Ascending aorta (tissue), 2 donors: ENCODE measurements around the gene LAMTOR5. TPM values are rescaled to one million over a fixed set of nuclear protein-coding genes. Genes with fewer than 3 reads are reported as not detected.

Experiments
- DNase-seq, 2 donors: peaks; one replicate each; pipeline ENCODE4 v3.0.0-alpha.2; 2019; ENCODE audit warnings: low spot score in 2 of 2
- H3K27ac ChIP-seq, 2 donors: fragments of 200-600 bp; sonication (generic); one replicate each; pipeline ENCODE4 v1.5.1; 2016 to 2017; ENCODE audit warnings: mild to moderate bottlenecking in 1 of 2
- H3K27me3 ChIP-seq: fragments of 200-600 bp; sonication (generic); one replicate; pipeline ENCODE4 v1.5.1; 2017
- H3K36me3 ChIP-seq, 2 donors: fragments of 200-600 bp; sonication (generic); one replicate each; pipeline ENCODE4 v1.5.1; 2016
- H3K4me1 ChIP-seq, 2 donors: fragments of 200-600 bp; sonication (generic); one replicate each; pipeline ENCODE4 v1.5.1; 2016 to 2017; ENCODE audit warnings: mild to moderate bottlenecking in 1 of 2
- H3K4me3 ChIP-seq, 2 donors: fragments of 200-600 bp; sonication (generic); one replicate each; pipeline ENCODE4 v1.5.1; 2016 to 2017; ENCODE audit warnings: mild to moderate bottlenecking in 1 of 2
- H3K9me3 ChIP-seq, 2 donors: fragments of 200-600 bp; sonication (generic); one replicate each; pipeline ENCODE4 v1.5.1; 2016
- intact Hi-C: fragments of 100-400 bp; cut with DNase I; formaldehyde crosslinking; loops from one replicate; pipeline ENCODE4 v1.15.1; 2023
- total RNA-seq: library from RNA; depleted of rRNA; stranded (reverse); fragments of >200 nt; gene quantifications from one replicate; pipeline ENCODE4 v1.1.0, GENCODE V29; 2016
- TF ChIP-seq, protein P1 (sequence below), 3 experiments: fragments of 200-600 bp in 2 of 3; fragments of 450-650 bp in 1 of 3; sonication (generic) in 2 of 3; IDR thresholded peaks; one replicate each; pipeline ENCODE4 v1.5.1; 2016 to 2019; ENCODE audit warnings: antibody characterized with exemption in 3 of 3, mild to moderate bottlenecking in 1 of 3, moderate library complexity in 1 of 3

Gene LAMTOR5
- total RNA-seq, 1 donor from 2014 or later: 21.7 TPM

DNA sequence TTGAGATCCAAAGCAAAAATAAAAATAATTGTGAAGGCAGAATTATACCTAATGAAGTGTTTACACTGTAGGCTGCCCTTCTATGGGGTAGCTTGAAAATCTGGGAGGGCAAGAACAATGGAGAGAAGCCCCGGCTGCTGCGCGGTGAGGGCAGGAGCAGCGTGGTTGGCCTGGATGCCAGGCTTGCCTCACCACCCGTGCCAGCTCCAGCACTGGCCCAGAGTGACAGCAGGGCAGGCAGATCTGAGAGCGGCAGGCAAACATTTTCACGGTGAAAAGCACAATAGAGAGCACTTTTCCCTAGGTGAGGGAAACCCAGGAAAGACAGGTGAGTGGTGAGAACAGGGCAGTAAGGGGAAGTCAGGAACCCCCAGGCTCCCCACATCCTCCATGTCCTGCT lies 44.8 kb upstream of the LAMTOR5 start:
- TF ChIP-seq, protein P1, sequence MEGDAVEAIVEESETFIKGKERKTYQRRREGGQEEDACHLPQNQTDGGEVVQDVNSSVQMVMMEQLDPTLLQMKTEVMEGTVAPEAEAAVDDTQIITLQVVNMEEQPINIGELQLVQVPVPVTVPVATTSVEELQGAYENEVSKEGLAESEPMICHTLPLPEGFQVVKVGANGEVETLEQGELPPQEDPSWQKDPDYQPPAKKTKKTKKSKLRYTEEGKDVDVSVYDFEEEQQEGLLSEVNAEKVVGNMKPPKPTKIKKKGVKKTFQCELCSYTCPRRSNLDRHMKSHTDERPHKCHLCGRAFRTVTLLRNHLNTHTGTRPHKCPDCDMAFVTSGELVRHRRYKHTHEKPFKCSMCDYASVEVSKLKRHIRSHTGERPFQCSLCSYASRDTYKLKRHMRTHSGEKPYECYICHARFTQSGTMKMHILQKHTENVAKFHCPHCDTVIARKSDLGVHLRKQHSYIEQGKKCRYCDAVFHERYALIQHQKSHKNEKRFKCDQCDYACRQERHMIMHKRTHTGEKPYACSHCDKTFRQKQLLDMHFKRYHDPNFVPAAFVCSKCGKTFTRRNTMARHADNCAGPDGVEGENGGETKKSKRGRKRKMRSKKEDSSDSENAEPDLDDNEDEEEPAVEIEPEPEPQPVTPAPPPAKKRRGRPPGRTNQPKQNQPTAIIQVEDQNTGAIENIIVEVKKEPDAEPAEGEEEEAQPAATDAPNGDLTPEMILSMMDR (IDR thresholded peaks at IDR 0.05): no peak
- Histone ChIP-seq H3K27ac (no peak overlapping the region), H3K4me1 (no peaks in the 10 kb centered on the region), H3K27me3 (no peaks in the 10 kb centered on the region), H3K36me3 (no peaks in the 10 kb centered on the region), H3K9me3 (no peaks in the 10 kb centered on the region), H3K4me3 (no peak overlapping the region)
- DNase-seq: no peak
- intact Hi-C loops: no loop called here

DNA sequence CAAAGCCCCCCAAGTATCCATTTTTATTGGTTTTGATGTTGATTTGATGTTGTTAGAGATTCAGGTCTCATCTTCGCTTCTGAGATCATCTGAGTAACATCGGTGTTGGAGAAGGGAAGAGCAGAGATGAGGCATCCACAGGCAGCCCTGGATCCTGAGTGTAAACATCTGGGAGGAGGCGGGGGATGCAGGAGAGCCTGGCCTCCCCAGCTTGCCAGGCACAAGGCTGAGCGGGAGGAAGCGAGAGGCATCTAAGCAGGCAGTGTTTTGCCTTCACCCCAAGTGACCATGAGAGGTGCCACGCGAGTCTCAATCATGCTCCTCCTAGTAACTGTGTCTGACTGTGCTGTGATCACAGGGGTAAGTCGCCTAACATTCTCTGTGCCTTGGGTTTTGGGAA lies 43.4 kb upstream of the LAMTOR5 start, which contains the start of gene PROK1:
Gene PROK1 (plus strand): TSS at position 221 of the 400 bp plus-strand sequence. CDS start 68 bp downstream, at position 289.
- no peaks in the 10 kb centered on the region for H3K9me3 ChIP-seq
- no peaks in the 10 kb centered on the region for H3K27me3 ChIP-seq
- no peak within 1 kb of the TSS for H3K4me3 ChIP-seq
- no peaks in the 10 kb centered on the region for H3K4me1 ChIP-seq
- no peak for DNase-seq
- intact Hi-C loops: no loop called here
- H3K27ac ChIP-seq: no peak within 1 kb of the TSS
- H3K36me3 ChIP-seq: no peaks in the 10 kb centered on the region
- TF ChIP-seq, protein P1 (IDR thresholded peaks at IDR 0.05): no peak

DNA sequence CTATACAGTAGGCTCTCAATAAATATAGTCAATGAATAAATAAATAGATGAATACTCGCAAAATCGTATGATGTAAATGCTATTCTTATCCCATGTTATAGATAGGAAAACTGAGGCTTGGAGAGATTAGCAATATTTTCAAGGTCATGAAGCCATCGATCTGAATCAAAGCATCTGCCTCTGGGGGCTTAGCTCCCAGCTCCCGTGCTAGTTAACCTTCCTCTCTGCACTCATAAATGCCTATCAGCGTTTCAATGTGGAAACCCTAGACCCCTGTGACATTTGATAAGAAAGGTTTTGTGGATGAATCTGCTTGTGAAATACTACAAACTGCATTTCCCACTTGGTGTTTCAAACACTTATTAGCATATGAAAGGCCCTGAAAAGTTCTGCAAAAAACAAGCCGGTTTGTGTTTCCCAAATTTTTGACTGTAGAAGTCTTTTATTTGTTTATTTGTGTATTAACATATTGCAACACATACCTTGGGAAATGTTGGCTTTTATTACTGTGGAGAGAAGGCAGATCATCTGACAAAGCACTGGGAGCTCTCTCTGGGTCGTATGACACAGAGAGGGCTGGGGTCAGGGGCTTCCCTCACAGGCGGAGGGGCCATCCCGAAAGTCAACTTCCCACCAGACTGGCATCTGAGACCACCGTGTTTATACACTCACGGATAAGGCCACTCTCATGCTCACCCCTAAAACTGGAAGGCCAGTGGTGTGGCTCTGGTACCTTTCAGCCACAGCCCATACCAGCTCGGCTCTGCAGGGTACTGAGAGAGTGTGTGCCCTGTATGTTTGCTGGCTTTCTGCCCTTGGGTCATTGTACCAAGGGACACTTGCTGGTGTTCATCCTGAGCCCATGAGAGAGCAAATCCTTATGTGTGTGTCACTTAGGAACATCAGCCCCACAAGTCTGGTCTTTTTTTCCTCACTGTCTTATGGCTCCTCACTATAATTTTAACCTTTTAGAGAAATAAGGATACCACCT lies 42.5 kb upstream of the LAMTOR5 start:
- TF ChIP-seq, protein P1 (IDR thresholded peaks at IDR 0.05): no peak
- no peak overlapping the region for H3K4me3 ChIP-seq
- no peak overlapping the region for H3K27ac ChIP-seq
- H3K27me3 ChIP-seq: no peaks in the 10 kb centered on the region
- H3K36me3 ChIP-seq: no peaks in the 10 kb centered on the region
- H3K9me3 ChIP-seq: no peaks in the 10 kb centered on the region
- intact Hi-C loops: no loop called here
- DNase-seq: no peak
- no peaks in the 10 kb centered on the region for H3K4me1 ChIP-seq

DNA sequence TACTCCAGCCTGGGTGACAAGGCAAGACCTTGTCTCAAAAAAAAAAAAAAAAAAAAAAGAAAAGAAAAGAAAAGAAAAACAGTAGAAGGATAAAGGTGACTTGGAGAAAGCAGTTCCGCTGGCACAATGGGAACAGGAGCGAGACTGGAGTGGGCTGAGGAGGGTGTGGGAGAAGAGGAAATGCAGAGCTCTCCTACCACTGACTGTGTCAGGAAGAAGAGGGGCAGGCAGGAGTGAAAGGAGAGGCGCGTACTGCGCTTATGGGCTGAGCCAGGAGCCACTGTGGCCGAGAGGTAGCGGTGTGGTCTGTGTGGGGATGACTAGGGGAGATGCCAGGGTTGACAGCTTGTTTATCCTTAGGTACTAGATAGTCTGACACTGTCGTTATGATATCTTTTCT lies 37.1 kb upstream of the LAMTOR5 start:
- no peak overlapping the region for H3K27ac ChIP-seq
- no peaks in the 10 kb centered on the region for H3K9me3 ChIP-seq
- TF ChIP-seq, protein P1 (IDR thresholded peaks at IDR 0.05): no peak
- no peaks in the 10 kb centered on the region for H3K27me3 ChIP-seq
- H3K4me1 ChIP-seq: no peaks in the 10 kb centered on the region
- no peak for DNase-seq
- intact Hi-C loops: no loop called here
- H3K36me3 ChIP-seq: no peaks in the 10 kb centered on the region
- no peak overlapping the region for H3K4me3 ChIP-seq

DNA sequence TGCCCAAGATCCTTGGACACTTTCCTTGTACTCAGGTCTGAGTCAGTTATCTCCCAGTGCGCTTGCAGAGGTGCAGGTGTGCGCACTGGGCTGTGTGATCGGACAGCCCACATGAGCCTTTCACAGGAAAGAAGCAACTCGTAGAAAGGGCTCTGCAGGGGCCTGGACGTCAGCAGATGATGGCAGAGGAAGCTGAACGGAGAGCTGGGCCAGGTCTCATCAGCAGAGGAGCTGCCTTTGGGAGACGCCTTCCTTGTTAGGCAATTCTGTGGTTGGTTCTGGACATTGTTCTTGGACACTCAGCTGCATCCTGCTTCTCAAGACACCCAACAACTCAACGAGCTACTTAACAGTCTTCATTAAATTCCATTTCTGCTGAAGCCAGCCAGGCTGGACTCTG lies 36.0 kb upstream of the LAMTOR5 start:
- H3K4me1 ChIP-seq: no peaks in the 10 kb centered on the region
- TF ChIP-seq, protein P1 (IDR thresholded peaks at IDR 0.05): no peak
- intact Hi-C loops: no loop called here
- H3K9me3 ChIP-seq: no peaks in the 10 kb centered on the region
- DNase-seq: no peak
- H3K4me3 ChIP-seq: no peak overlapping the region
- H3K27me3 ChIP-seq: no peaks in the 10 kb centered on the region
- H3K27ac ChIP-seq: no peak overlapping the region
- H3K36me3 ChIP-seq: no peaks in the 10 kb centered on the region
